ENCODE data around the gene MSI2.

MSI2 gene

GRCh38 chr17:57634713-57635465 is 378.6 kb downstream of the MSI2 start:
- Histone ChIP-seq H3K9me3 (ENCODE audit: control insufficient read depth, insufficient read depth, low read length) (no peaks in the 10 kb centered on the region), H3K36me3 (ENCODE audit: insufficient read depth, low read length) (no peaks in the 10 kb centered on the region)

DNA sequence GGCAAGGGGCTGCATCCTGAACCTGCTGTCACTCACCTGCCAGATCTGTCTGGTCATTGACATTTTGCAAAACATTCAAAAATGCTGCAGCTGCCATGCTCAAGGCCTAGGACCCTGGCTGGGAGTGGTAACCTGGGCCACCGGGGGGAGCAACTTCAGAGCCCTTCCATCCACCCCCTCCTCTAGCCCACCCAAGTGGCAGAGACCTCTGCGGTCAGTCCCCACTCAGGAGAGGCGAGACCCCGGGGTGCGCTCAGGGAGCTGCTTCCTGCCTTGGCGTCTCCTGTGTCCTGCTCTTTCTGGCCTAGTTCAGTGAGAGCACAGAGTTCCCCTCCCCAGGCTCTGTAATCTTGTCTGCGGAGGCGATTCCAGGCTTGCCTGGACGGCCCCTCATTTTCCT is 380.0 kb downstream of the MSI2 start:
- H3K9ac ChIP-seq (ENCODE audit: low read depth, low read length): no peak overlapping the region
- no peaks in the 10 kb centered on the region for H3K9me3 ChIP-seq (ENCODE audit: control insufficient read depth, insufficient read depth, low read length)
- peaks cover 14% of the 10 kb centered on the region; the same call in 1 of the 2 replicates for H3K4me1 ChIP-seq (ENCODE audit: insufficient read depth, low read length)
- no peaks in the 10 kb centered on the region for H3K36me3 ChIP-seq (ENCODE audit: insufficient read depth, low read length)

More at GRCh38 chr17:57634713-57635465, 378.6 kb downstream of the MSI2 start:
- Histone ChIP-seq H3K9ac (ENCODE audit: low read depth, low read length) (no peak overlapping the region), H3K4me1 (ENCODE audit: insufficient read depth, low read length) (peaks cover 14% of the 10 kb centered on the region; the same call in 1 of the 2 replicates)

DNA sequence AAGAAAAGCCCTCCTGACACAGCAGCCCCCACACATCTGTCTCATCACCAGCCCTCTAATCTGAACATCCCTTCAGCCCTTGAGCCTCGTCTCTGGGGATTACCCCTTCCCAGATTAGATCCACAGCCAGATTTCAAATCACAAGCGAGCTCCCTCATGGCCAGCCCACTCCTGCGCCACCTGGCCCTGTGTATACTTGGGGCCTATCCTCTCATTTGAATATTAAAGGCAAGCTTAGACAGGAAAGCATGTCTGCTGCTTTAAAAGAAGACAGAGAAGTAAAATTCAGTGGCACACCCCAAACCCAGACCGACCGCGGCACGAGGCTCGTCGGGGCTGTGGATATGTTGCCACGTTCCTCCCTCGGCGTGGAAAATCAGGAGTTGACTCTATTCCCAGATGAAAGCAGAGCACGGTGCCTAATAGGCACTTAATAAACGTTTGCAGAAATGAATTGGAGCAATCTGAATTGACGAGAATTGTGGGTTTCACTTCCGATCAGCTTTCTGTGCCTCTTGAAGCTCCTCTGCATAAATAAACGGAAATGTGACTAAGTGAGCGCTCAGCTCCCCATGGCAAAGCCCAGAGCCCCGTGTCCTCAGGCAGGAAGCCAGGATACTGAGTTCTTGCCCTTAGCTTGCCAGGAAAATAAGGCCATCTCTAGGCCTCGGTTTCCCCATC is 380.8 kb downstream of the MSI2 start:
- no peak overlapping the region for H3K9ac ChIP-seq (ENCODE audit: low read depth, low read length)
- H3K36me3 ChIP-seq (ENCODE audit: insufficient read depth, low read length): no peaks in the 10 kb centered on the region
- H3K9me3 ChIP-seq (ENCODE audit: control insufficient read depth, insufficient read depth, low read length): no peaks in the 10 kb centered on the region
- H3K4me1 ChIP-seq (ENCODE audit: insufficient read depth, low read length): peaks cover 14% of the 10 kb centered on the region; the same call in 1 of the 2 replicates

DNA sequence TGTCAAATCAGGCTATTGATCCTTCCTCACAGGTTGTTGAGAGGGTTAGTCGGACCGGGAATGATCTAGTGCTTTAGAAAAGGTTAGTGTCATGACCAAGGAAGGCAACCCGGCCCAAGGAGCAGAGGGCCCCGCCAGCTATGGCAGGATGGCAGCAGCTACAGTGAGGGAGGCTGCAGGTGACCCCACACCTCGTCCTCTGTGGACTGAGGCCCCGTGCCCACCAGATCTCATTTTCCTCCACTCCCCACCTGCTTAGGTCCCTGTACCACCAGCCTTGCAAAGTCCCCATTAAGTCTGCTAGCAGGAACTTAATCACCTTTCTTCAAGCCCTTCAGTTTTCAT is 381.3 kb downstream of the MSI2 start:
- Histone ChIP-seq H3K9me3 (ENCODE audit: control insufficient read depth, insufficient read depth, low read length) (no peaks in the 10 kb centered on the region), H3K4me1 (ENCODE audit: insufficient read depth, low read length) (peaks cover 17% of the 10 kb centered on the region; the same call in 1 of the 2 replicates), H3K9ac (ENCODE audit: low read depth, low read length) (no peak overlapping the region), H3K36me3 (ENCODE audit: insufficient read depth, low read length) (no peaks in the 10 kb centered on the region)

- Histone ChIP-seq H3K36me3 (ENCODE audit: insufficient read depth, low read length) (no peaks in the 10 kb centered on the region), H3K9ac (ENCODE audit: low read depth, low read length) (no peak overlapping the region), H3K4me1 (ENCODE audit: insufficient read depth, low read length) (peaks cover 17% of the 10 kb centered on the region; the same call in 1 of the 2 replicates), H3K9me3 (ENCODE audit: control insufficient read depth, insufficient read depth, low read length) (no peaks in the 10 kb centered on the region)
These were observed 382.0 kb downstream of the MSI2 start for GRCh38 chr17:57638284-57638683.

DNA sequence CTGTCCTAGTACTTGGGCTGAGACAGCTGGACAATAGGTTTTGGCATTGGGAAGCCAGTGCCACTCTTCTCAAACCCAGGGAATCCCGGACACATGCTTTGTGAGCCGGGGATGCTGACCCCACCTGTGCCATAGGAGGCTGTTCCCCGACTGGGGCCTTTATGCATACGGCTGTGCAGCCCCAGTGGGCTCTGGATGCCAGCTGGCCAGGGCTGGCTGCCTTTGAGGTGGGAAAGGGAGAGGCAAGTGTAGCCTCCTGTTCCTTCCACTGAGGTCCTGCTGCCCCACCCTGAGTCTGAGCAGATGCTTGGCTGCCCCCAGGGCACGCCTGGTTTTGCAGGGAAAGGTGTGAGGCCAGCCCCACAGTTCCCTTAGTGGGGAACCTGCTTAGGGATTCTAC is 383.1 kb downstream of the MSI2 start:
- Histone ChIP-seq H3K9me3 (ENCODE audit: control insufficient read depth, insufficient read depth, low read length) (no peaks in the 10 kb centered on the region), H3K4me1 (ENCODE audit: insufficient read depth, low read length) (peaks cover 17% of the 10 kb centered on the region; the same call in 1 of the 2 replicates), H3K9ac (ENCODE audit: low read depth, low read length) (no peak overlapping the region), H3K36me3 (ENCODE audit: insufficient read depth, low read length) (no peaks in the 10 kb centered on the region)

DNA sequence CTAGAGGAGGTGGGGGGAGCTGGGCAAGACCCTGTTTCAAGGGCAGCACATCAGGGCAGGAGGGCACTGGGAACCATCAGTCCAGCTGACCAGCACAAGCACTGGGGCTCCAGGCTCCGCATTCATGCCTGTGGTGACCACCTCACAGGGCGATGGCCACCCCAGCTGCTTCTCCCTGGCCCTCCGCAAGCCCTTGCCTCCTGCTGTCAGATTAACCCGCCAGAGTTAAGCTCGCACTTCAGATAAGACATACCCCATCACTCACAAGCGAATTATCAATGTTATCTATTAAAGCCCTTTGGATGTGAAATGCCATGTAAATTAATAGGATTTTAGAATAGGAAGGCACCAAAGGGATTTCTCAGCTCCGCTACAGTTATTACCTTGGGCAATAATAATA is 383.8 kb downstream of the MSI2 start:
- Histone ChIP-seq H3K9me3 (ENCODE audit: control insufficient read depth, insufficient read depth, low read length) (no peaks in the 10 kb centered on the region), H3K9ac (ENCODE audit: low read depth, low read length) (no peak overlapping the region), H3K36me3 (ENCODE audit: insufficient read depth, low read length) (no peaks in the 10 kb centered on the region), H3K4me1 (ENCODE audit: insufficient read depth, low read length) (peaks cover 17% of the 10 kb centered on the region; the same call in 1 of the 2 replicates)

GRCh38 chr17:57641761-57642160 is 385.4 kb downstream of the MSI2 start:
- no peaks in the 10 kb centered on the region for H3K36me3 ChIP-seq (ENCODE audit: insufficient read depth, low read length)

DNA sequence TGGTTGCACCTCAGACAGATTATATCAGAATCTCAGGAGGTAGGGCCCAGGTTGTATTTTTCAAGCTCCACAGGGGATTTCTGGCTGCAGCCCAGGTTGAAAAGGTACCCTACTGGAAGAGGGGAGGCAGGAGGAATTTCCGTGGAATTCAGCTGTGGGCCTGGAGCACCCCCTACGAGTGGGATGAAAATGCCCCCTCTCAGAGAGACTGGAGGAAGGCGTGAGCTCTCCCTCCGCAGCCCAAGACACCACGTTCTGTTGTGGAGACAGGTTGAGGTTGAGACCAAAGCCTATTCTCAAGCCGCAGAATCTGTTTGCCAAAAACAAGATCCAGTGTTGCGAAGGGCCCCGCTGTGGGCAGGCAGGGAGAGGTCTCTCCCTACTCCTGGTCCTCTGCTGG is 386.7 kb downstream of the MSI2 start:
- H3K9me3 ChIP-seq (ENCODE audit: control insufficient read depth, insufficient read depth, low read length): no peaks in the 10 kb centered on the region
- peaks cover 3% of the 10 kb centered on the region; the same call in 1 of the 2 replicates for H3K4me1 ChIP-seq (ENCODE audit: insufficient read depth, low read length)
- no peak overlapping the region for H3K9ac ChIP-seq (ENCODE audit: low read depth, low read length)
- H3K36me3 ChIP-seq (ENCODE audit: insufficient read depth, low read length): no peaks in the 10 kb centered on the region

More at GRCh38 chr17:57641761-57642160, 385.4 kb downstream of the MSI2 start:
- no peak overlapping the region for H3K9ac ChIP-seq (ENCODE audit: low read depth, low read length)
- H3K4me1 ChIP-seq (ENCODE audit: insufficient read depth, low read length): peaks cover 8% of the 10 kb centered on the region; the same call in 1 of the 2 replicates
- H3K9me3 ChIP-seq (ENCODE audit: control insufficient read depth, insufficient read depth, low read length): no peaks in the 10 kb centered on the region

DNA sequence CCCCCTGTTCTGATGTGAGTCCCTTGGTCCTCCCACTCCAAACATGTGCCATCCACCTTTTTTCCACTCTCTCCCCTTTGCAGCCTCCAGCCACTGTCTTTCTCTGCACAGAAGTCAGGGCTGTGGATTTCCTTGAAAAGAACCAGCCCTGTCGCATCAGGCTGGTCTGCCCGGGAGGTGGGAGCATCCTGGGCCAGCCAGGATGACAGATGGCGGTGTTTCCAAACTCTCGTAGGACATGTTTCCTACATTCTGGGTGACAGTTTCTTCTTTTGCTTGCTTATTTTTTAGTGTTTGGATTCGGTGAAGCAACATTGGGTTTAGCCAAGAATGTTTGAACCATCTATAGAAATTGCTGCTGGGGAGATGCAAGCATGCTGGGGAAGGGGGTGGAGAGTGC is 388.0 kb downstream of the MSI2 start:
- Histone ChIP-seq H3K4me1 (ENCODE audit: insufficient read depth, low read length) (peaks cover 16% of the 10 kb centered on the region), H3K9me3 (ENCODE audit: control insufficient read depth, insufficient read depth, low read length) (no peaks in the 10 kb centered on the region), H3K36me3 (ENCODE audit: insufficient read depth, low read length) (no peaks in the 10 kb centered on the region), H3K9ac (ENCODE audit: low read depth, low read length) (no peak overlapping the region)

DNA sequence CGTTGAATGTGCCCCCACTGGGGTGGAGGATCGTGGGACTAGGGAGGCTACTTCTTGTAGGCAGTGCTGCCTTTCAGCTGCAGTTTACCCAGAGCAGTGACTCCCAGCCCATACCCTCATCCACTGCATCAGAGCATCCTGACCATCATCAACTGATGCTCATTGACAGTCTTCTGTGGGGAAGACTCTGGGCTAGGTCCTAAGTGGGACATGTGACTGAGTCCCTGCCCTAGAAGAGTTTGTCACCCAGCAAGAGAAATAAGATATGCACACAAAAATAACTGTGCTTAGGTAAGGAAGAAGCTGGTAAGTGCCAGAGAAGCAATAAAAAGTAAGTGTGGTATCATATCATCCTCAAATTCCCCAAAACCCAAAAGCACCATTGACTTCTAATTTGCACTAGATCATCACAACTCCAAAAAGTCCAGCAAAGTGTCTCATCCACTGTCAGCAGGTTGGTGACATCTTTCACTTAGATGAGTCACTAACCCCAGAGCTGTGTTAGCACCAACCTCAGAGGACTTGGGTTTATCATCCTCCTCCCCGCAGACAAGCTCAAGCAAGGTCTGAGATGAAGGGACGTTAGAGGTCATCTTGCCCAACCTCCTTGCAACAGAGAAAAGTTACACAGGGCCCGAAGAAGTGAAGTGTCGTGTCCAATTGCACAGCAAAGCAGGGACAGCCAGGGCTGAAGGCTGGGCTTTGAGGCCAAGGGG is 389.8 kb downstream of the MSI2 start:
- no peaks in the 10 kb centered on the region for H3K36me3 ChIP-seq (ENCODE audit: insufficient read depth, low read length)
- peaks cover 32% of the 10 kb centered on the region for H3K4me1 ChIP-seq (ENCODE audit: insufficient read depth, low read length)

DNA sequence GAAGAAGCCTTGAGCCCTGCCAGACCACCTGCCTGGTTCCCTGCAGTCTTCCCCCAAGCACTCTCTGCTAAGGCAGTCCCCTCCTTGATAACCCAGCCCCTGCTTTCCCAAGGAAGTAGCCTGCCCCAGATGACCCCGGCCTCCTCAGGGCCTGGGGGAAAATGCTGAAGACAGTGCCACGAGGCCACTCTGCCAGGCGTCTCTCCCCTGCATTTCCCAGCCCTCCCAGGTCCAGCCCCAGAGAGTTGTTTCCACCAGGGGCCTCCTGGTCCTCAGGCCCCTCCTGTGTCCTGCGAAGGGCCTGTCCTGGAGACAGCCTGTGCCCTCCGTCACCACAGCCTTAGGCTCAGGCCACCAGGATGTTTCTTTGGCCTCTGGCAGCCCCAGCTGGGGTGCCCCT is 392.4 kb downstream of the MSI2 start:
- Histone ChIP-seq H3K36me3 (ENCODE audit: insufficient read depth, low read length) (no peaks in the 10 kb centered on the region), H3K9me3 (ENCODE audit: control insufficient read depth, insufficient read depth, low read length) (no peaks in the 10 kb centered on the region), H3K9ac (ENCODE audit: low read depth, low read length) (no peak overlapping the region), H3K4me1 (ENCODE audit: insufficient read depth, low read length) (peaks cover 37% of the 10 kb centered on the region)

More for the DNA sequence above, 389.8 kb downstream of the MSI2 start:
- H3K9me3 ChIP-seq (ENCODE audit: control insufficient read depth, insufficient read depth, low read length): no peaks in the 10 kb centered on the region
- H3K9ac ChIP-seq (ENCODE audit: low read depth, low read length): no peak overlapping the region

GRCh38 chr17:57649191-57649590 is 392.9 kb downstream of the MSI2 start:
- H3K9me3 ChIP-seq (ENCODE audit: control insufficient read depth, insufficient read depth, low read length): no peaks in the 10 kb centered on the region
- H3K36me3 ChIP-seq (ENCODE audit: insufficient read depth, low read length): no peaks in the 10 kb centered on the region

DNA sequence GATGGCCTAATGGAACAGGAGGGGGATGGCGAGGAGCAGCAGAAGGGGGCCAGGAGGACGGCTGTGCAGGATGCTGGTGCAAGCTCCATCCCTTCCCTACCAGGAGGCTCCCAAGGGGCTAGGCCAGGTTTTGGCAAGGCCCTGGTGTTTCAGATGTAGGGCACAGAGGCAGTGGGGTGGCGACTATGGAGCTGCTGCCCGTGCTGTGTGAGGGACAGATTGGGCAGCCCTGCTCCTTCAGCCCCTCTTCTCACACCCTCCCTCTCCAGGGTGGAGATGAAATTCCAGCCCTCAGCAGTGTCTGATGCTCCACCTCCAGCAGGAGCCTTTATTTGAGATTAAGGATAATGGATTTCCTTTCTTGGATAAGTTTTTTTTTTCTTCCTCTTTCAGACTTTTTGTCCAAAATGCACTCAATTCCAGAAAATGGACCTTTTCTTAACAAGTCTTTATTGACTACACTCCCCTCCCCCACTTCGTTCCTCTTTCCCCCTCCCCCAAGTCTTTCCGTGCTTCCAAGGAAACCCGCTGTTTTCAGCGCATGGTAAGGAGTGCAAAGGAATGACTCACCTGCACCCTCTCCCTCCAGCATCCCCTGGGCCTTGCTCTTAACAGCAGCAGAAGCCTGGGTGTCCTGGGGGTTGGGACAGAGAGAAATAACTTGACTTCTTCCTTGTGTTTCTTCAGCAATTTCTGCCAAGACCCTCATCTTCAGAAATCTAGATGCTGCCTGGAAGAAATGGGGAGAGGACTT is 393.6 kb downstream of the MSI2 start:
- Histone ChIP-seq H3K9me3 (ENCODE audit: control insufficient read depth, insufficient read depth, low read length) (no peaks in the 10 kb centered on the region), H3K36me3 (ENCODE audit: insufficient read depth, low read length) (no peaks in the 10 kb centered on the region), H3K9ac (ENCODE audit: low read depth, low read length) (no peak overlapping the region; the same call in 1 of the 2 replicates), H3K4me1 (ENCODE audit: insufficient read depth, low read length) (peaks cover 37% of the 10 kb centered on the region)

More at GRCh38 chr17:57649191-57649590, 392.9 kb downstream of the MSI2 start:
- H3K9ac ChIP-seq (ENCODE audit: low read depth, low read length): no peak overlapping the region
- H3K4me1 ChIP-seq (ENCODE audit: insufficient read depth, low read length): peaks cover 37% of the 10 kb centered on the region
